ENCODE results near the gene ATG7. TPM values are rescaled to one million over a fixed set of nuclear protein-coding genes. Genes with fewer than 3 reads are reported as not detected.

The ATG7 gene
- total RNA-seq, 4 donors from 2014 or later: 31.3 to 67.7 (median 51.3) TPM

DNA sequence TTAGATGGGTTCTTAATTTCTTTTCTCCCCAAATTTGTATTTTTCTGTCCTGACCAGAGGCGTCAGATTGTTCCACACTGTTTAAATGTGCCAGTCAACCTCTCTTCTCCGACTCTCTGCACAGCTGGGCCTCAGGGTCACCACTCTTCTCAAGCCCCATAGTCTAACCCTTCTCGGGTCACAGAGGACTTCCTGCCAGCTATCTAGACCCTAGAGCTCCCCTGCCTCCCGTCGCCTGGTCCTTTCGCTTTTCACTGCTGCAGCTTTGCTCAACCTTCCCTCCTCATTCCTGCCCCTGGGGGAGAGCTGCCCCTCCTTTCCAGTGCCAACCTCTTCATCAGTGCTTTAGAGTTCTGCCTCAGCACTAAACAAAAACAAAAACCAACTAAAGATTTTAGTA is 151.7 kb downstream of the ATG7 start:
- Histone ChIP-seq H3K36me3 (peaks cover 0 to 28% (median 0%) of the 10 kb centered on the region in 3 donors), H3K27ac (no peak overlapping the region), H3K4me1 (no peaks in the 10 kb centered on the region), H3K4me3 (no peak overlapping the region), H3K27me3 (no peaks in the 10 kb centered on the region), H3K9me3 (no peaks in the 10 kb centered on the region)
- intact Hi-C loops (cut with DNase I): no loop called here
- WGBS, 2 donors: 90 to 92% methylated on average over 6 of the region's 6 CpGs
- no peak for DNase-seq
- TF ChIP-seq POLR2A (IDR thresholded peaks at IDR 0.05): no peak
- TF ChIP-seq, protein P1, sequence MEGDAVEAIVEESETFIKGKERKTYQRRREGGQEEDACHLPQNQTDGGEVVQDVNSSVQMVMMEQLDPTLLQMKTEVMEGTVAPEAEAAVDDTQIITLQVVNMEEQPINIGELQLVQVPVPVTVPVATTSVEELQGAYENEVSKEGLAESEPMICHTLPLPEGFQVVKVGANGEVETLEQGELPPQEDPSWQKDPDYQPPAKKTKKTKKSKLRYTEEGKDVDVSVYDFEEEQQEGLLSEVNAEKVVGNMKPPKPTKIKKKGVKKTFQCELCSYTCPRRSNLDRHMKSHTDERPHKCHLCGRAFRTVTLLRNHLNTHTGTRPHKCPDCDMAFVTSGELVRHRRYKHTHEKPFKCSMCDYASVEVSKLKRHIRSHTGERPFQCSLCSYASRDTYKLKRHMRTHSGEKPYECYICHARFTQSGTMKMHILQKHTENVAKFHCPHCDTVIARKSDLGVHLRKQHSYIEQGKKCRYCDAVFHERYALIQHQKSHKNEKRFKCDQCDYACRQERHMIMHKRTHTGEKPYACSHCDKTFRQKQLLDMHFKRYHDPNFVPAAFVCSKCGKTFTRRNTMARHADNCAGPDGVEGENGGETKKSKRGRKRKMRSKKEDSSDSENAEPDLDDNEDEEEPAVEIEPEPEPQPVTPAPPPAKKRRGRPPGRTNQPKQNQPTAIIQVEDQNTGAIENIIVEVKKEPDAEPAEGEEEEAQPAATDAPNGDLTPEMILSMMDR (IDR thresholded peaks at IDR 0.05): no peak

DNA sequence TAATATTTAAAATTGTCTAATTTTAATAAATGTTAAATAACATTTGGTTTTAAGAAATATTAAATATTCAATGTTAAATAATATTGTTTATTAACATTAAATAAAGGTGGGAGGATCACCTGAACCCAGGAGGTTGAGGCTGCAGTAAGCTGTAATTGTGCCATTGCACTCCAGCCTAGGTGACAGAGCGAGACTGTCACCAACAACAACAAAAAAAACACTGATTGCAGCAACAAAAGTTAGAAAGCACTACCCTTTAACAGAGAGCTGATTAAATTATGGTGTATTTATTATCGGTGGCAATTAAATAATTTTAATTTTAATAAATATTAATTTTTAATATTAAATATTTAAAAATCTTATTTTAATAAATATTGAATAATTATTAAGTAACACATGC is 152.1 kb downstream of the ATG7 start:
- DNase-seq: no peak
- no peak for TF ChIP-seq POLR2A (IDR thresholded peaks at IDR 0.05)
- TF ChIP-seq, protein P1 (IDR thresholded peaks at IDR 0.05): no peak
- 89 to 100% methylated on average over 2 of the region's 2 CpGs for WGBS, 2 donors
- H3K36me3 ChIP-seq: peaks cover 0 to 32% (median 0%) of the 10 kb centered on the region in 3 donors
- H3K27me3 ChIP-seq: no peaks in the 10 kb centered on the region
- no peaks in the 10 kb centered on the region for H3K9me3 ChIP-seq
- H3K27ac ChIP-seq: no peak overlapping the region
- intact Hi-C loops (cut with DNase I): no loop called here
- H3K4me1 ChIP-seq: no peaks in the 10 kb centered on the region
- H3K4me3 ChIP-seq: no peak overlapping the region

GRCh38 chr3:11430207-11430606 is 158.0 kb downstream of the ATG7 start:
- no peak for DNase-seq
- WGBS, 2 donors: 79 to 82% methylated on average over 6 of the region's 6 CpGs
- Histone ChIP-seq H3K27ac (no peak overlapping the region), H3K4me1 (peaks cover 0 to 27% (median 0%) of the 10 kb centered on the region in 3 donors), H3K27me3 (no peaks in the 10 kb centered on the region), H3K36me3 (peaks cover 0 to 31% (median 0%) of the 10 kb centered on the region in 3 donors), H3K4me3 (no peak overlapping the region), H3K9me3 (no peaks in the 10 kb centered on the region)
- intact Hi-C loops (cut with DNase I): no loop called here
- TF ChIP-seq, protein P1 (IDR thresholded peaks at IDR 0.05): no peak
- no peak for TF ChIP-seq POLR2A (IDR thresholded peaks at IDR 0.05)

- TF ChIP-seq, protein P1 (IDR thresholded peaks at IDR 0.05): no peak
- no peak for TF ChIP-seq POLR2A (IDR thresholded peaks at IDR 0.05)
- H3K27me3 ChIP-seq: no peaks in the 10 kb centered on the region
- DNase-seq: no peak
- no peak overlapping the region for H3K4me3 ChIP-seq
- 75 to 78% methylated on average over 2 of the region's 2 CpGs for WGBS, 2 donors
- no peaks in the 10 kb centered on the region for H3K9me3 ChIP-seq
- intact Hi-C loops (cut with DNase I): no loop called here
- H3K4me1 ChIP-seq: peaks cover 0 to 31% (median 0%) of the 10 kb centered on the region in 3 donors
- H3K36me3 ChIP-seq: peaks cover 0 to 29% (median 0%) of the 10 kb centered on the region in 3 donors
- H3K27ac ChIP-seq: no peak overlapping the region
Measured at GRCh38 chr3:11430624-11431023, 158.4 kb downstream of the ATG7 start.

DNA sequence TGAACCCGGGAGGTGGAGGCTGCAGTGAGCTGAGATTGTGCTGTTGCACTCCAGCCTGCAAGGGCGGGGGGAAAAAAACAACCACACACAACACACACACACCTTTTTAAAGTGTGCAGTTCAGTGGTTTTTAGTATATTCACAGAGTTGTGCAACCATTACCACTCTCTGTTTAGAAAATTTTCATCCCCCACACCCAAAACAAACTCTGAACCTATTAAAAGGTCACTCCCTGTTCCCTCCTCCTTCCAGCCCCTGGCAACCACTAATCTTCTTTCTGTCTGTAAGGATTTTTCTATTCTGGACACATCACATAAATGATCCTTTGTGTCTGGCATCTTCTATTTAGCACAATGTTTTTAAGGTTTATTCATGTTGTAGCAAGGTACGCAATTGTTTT is 159.1 kb downstream of the ATG7 start:
- H3K27me3 ChIP-seq: no peaks in the 10 kb centered on the region
- no peak for DNase-seq
- TF ChIP-seq, protein P1 (IDR thresholded peaks at IDR 0.05): no peak
- TF ChIP-seq POLR2A (IDR thresholded peaks at IDR 0.05): no peak
- peaks cover 0 to 29% (median 0%) of the 10 kb centered on the region in 3 donors for H3K36me3 ChIP-seq
- H3K4me3 ChIP-seq: no peak overlapping the region
- H3K27ac ChIP-seq: no peak overlapping the region
- intact Hi-C loops (cut with DNase I): no loop called here
- H3K4me1 ChIP-seq: peaks cover 0 to 31% (median 0%) of the 10 kb centered on the region in 3 donors
- 86% methylated on average over 3 of the region's 3 CpGs for WGBS, 2 donors
- H3K9me3 ChIP-seq: no peaks in the 10 kb centered on the region
